Esophagus squamous epithelium (tissue), 4 donors: ENCODE measurements around the gene TRIM29.

Experiments used
- POLR2A ChIP-seq, 4 donors: fragments of 450-650 bp; IDR thresholded peaks; one replicate each; pipeline ENCODE4 v1.6.1; 2017; ENCODE audit warnings: antibody characterized with exemption in 4 of 4, mild to moderate bottlenecking in 4 of 4, moderate library complexity in 3 of 4
- TF ChIP-seq, protein P1 (sequence below), 6 experiments: fragments of 450-650 bp in 4 of 6; fragments of 200-600 bp in 2 of 6; sonication (generic) in 2 of 6; IDR thresholded peaks; one replicate each; pipeline ENCODE4 v1.5.1; 2016 to 2019; ENCODE audit warnings: antibody characterized with exemption in 6 of 6, mild to moderate bottlenecking in 4 of 6, moderate library complexity in 4 of 6

DNA sequence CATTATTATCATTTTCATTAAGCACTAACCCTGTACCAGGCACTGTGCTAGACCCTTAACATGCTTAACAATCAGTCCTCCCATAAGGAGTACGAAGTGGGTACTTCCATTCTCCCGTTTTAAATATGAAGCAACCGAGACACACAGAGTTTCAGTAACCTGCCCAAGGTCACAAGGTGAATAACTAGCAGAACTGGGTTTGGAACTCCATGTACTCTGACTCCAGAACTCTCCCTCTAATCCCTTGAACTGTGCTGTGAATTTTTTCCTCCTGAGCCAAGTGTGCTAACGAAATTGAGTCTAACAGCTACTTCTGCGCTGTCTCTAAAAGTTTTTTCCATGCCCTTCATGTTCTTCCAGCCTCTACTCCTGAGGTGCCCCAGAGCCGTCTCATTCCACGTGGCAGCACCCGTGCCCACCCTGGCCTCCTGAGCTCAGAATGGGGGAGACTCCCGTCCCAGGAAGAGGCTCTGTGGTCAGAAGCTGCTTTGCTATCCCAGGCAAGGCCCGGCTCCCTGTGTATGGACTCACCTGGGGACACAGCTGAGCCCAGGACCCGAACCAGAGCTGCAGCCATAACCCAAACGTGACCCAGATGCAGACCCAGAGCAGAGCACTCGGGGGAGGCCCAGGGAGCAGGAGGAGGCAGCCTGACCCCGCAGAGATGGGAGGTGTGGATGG is 8.6 kb upstream of the TRIM29 start:
- TF ChIP-seq, protein P1, sequence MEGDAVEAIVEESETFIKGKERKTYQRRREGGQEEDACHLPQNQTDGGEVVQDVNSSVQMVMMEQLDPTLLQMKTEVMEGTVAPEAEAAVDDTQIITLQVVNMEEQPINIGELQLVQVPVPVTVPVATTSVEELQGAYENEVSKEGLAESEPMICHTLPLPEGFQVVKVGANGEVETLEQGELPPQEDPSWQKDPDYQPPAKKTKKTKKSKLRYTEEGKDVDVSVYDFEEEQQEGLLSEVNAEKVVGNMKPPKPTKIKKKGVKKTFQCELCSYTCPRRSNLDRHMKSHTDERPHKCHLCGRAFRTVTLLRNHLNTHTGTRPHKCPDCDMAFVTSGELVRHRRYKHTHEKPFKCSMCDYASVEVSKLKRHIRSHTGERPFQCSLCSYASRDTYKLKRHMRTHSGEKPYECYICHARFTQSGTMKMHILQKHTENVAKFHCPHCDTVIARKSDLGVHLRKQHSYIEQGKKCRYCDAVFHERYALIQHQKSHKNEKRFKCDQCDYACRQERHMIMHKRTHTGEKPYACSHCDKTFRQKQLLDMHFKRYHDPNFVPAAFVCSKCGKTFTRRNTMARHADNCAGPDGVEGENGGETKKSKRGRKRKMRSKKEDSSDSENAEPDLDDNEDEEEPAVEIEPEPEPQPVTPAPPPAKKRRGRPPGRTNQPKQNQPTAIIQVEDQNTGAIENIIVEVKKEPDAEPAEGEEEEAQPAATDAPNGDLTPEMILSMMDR (IDR thresholded peaks at IDR 0.05), result no peak
- TF ChIP-seq POLR2A (IDR thresholded peaks at IDR 0.05), result no peak
